ENCODE measurements around the gene TMEM141.
"Not testable (repeated sequence)": the region's sequence is repeated elsewhere in the genome, so short reads cannot be mapped to it uniquely, and the experiment has no call there.

Gene TMEM141

DNA sequence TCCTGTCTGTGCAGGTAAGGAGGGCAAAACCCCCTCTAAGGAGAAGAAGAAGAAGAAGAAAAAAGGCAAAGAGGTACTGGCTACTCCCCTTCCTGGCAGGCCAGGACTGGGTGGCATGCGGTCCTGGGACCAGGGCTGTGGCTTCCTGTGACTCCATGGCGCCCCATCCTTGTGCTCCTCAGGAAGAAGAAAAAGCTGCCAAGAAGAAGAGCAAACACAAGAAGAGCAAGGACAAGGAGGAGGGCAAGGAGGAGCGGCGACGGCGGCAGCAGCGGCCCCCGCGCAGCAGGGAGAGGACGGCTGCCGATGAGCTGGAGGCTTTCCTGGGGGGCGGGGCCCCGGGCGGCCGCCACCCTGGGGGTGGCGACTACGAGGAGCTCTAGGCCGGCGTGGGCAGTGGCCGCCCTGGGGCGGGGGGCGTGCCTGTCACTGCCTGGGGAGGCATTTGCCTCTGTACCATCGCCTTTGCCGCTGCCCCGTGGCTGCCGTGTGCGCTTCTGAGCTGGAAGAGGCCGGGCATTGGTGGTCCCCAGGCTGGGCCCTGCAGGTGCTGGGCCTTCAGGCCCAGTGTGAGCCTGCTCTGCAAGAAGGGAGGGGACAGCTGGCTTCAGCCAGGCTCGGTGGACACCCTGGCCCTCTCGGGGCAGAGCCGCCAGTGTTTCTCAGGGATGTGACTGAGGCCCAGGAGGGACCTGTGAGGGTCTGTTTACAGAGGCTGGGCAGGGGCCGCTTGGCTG is 49.2 kb downstream of the TMEM141 start:
- TF ChIP-seq, protein P1, sequence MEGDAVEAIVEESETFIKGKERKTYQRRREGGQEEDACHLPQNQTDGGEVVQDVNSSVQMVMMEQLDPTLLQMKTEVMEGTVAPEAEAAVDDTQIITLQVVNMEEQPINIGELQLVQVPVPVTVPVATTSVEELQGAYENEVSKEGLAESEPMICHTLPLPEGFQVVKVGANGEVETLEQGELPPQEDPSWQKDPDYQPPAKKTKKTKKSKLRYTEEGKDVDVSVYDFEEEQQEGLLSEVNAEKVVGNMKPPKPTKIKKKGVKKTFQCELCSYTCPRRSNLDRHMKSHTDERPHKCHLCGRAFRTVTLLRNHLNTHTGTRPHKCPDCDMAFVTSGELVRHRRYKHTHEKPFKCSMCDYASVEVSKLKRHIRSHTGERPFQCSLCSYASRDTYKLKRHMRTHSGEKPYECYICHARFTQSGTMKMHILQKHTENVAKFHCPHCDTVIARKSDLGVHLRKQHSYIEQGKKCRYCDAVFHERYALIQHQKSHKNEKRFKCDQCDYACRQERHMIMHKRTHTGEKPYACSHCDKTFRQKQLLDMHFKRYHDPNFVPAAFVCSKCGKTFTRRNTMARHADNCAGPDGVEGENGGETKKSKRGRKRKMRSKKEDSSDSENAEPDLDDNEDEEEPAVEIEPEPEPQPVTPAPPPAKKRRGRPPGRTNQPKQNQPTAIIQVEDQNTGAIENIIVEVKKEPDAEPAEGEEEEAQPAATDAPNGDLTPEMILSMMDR (IDR thresholded peaks at IDR 0.05; ENCODE audit: poor library complexity, severe bottlenecking) = no peak
- ATAC-seq (ENCODE audit: low read depth) (no peak), DNase-seq (ENCODE audit: low spot score) (no peak)
- Histone ChIP-seq H3K27ac (ENCODE audit: poor library complexity, severe bottlenecking) (no peak overlapping the region), H3K4me1 (ENCODE audit: insufficient read depth, poor library complexity, severe bottlenecking) (no peaks in the 10 kb centered on the region), H3K4me3 (ENCODE audit: severe bottlenecking) (no peak overlapping the region), H3K9me3 (ENCODE audit: severe bottlenecking) (no peaks in the 10 kb centered on the region), H3K36me3 (ENCODE audit: low read depth) (no peaks in the 10 kb centered on the region), H3K27me3 (ENCODE audit: insufficient read depth, poor library complexity, severe bottlenecking) (peaks cover 12% of the 10 kb centered on the region)

DNA sequence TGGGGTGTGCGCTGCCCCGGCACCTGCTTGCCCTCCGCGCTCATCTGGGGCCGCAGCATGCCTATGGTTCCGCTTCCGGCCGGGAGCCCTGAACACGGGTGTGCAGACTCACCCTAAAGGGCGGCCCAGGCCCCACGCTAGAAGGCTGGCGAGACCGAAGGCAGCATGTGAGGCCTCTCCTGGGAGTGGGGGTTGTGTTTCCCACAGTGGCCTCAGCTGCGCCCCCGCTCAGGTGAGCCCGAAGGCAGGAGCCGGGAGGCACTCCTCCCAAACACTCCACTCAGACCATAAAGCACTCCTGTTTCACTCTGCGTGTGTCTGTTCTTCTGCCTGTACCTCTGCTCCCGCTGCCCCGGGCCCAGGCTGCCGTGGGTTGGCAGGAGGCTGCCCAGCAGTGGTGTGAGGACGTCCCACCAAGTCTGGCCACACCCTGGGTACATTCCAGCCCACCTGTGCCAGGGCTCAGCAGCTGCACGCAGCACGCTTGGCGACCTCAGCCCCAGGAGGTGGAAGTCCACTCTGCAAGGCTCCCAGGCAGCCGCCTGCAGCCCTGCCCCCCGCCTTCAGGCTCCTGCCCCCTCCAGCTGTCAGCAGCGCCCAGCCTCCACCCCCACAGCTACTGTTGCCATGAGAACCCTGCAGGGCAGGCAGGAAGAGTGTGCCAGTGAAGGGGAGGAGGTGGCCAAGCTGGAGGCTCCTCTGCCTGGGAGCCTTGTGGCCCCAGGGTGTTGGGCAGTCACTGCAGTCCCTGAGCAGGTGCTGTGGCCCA is 49.9 kb downstream of the TMEM141 start:
- TF ChIP-seq, protein P1 (IDR thresholded peaks at IDR 0.05; ENCODE audit: poor library complexity, severe bottlenecking) = no peak
- Histone ChIP-seq H3K9me3 (ENCODE audit: severe bottlenecking) (no peaks in the 10 kb centered on the region), H3K27me3 (ENCODE audit: insufficient read depth, poor library complexity, severe bottlenecking) (peaks cover 18% of the 10 kb centered on the region), H3K36me3 (ENCODE audit: low read depth) (no peaks in the 10 kb centered on the region), H3K4me1 (ENCODE audit: insufficient read depth, poor library complexity, severe bottlenecking) (no peaks in the 10 kb centered on the region), H3K4me3 (ENCODE audit: severe bottlenecking) (no peak overlapping the region), H3K27ac (ENCODE audit: poor library complexity, severe bottlenecking) (no peak overlapping the region)
- ATAC-seq (ENCODE audit: low read depth) = peak; percentile 22
- DNase-seq (ENCODE audit: low spot score) = no peak

DNA sequence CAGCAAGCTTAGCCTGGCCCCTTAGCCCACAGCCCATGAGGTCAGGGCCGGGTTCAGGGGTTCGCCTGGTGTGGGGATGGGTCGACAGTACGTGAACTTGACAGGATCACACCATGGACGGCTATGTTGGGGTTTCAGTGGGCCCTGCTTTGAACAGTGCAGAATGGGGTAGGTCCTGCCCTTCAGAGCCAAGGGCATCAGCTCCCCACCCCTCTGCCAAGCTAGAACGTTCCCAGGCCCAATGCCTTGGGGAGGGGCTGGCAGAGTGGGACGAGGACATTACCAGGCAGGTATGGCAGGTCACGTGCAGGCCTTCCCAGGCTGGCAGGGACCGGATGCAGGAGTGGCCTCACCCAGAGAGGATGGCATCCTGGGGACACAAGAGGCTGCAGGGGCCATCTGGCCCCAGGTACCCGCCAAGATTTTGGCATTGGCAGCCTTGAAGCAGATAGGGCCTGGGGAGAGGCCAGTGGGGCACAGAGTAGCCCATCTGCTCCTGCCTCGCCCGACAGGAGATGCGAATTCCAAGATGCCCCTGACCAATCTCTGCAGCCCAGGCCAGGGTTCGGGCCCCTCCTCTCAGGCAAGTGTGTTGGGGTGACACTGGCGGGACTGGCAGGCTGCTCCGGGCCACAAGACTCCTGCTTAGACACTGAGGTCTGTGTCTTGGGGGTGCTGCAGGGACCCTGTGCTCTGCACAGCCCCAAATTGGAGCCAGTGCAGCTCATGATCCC is 50.7 kb downstream of the TMEM141 start:
- H3K4me3 ChIP-seq (ENCODE audit: severe bottlenecking); DNase-seq (ENCODE audit: low spot score); H3K9me3 ChIP-seq (ENCODE audit: severe bottlenecking); H3K27ac ChIP-seq (ENCODE audit: poor library complexity, severe bottlenecking); H3K4me1 ChIP-seq (ENCODE audit: insufficient read depth, poor library complexity, severe bottlenecking); H3K36me3 ChIP-seq (ENCODE audit: low read depth); ATAC-seq (ENCODE audit: low read depth): not testable (repeated sequence)
- peaks cover 22% of the 10 kb centered on the region for H3K27me3 ChIP-seq (ENCODE audit: insufficient read depth, poor library complexity, severe bottlenecking)

DNA sequence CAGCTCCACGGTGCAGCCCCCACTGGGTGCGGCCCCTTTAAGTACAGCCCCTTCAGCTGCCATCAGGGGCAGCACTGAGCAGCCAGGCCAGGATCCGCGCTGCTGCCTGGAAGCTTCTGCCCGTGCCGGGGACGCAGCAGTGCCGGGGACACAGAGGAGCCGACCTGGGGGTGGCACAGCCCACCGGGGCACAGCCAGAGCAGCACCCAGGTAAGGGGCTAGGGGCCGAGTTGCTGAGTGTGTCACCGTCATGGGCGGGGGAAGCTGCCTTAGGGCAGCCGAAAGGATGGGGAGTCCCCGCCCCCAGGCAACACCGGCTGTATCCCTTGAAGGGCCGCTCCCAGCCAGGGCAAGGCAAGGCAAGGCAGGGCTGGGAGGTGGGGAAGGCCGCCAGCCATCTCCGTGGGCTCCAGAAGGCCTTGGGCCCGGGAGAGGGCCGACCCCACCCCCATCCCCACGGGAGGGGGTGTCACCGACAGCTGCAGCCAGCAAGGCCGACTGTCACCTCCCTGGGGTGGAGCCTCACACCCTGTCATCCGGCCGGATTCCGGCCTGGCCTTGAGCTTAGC is 51.3 kb downstream of the TMEM141 start, which contains the start of gene AJM1:
AJM1 (plus strand) TSS at position 99 of the 569 bp plus-strand sequence. CDS start 1,937 bp downstream, outside the sequence.
- H3K36me3 ChIP-seq (ENCODE audit: low read depth); H3K4me1 ChIP-seq (ENCODE audit: insufficient read depth, poor library complexity, severe bottlenecking); H3K9me3 ChIP-seq (ENCODE audit: severe bottlenecking); H3K27ac ChIP-seq (ENCODE audit: poor library complexity, severe bottlenecking); DNase-seq (ENCODE audit: low spot score); H3K4me3 ChIP-seq (ENCODE audit: severe bottlenecking): not testable (repeated sequence)
- ATAC-seq (ENCODE audit: low read depth) = peak; percentile 49
- TF ChIP-seq, protein P1 (IDR thresholded peaks at IDR 0.05; ENCODE audit: poor library complexity, severe bottlenecking) = peak; percentile 77
- H3K27me3 ChIP-seq (ENCODE audit: insufficient read depth, poor library complexity, severe bottlenecking) = peaks cover 22% of the 10 kb centered on the region

Data from RWPE2 (cell line).